Breast epithelium (tissue), 4 donors: ENCODE data around the gene BRD4. TPM values are rescaled to one million over a fixed set of nuclear protein-coding genes. Genes with fewer than 3 reads are reported as not detected.

Experiments used
- DNase-seq, 2 donors: peaks; one replicate each; pipeline ENCODE4 v3.0.0-alpha.2; 2019; ENCODE audit warnings: low spot score in 2 of 2
- H3K27ac ChIP-seq, 2 donors: fragments of 200-600 bp; sonication (generic) in 1 of 2; one replicate each; pipeline ENCODE4 v1.5.1; 2016 to 2019; ENCODE audit warnings: mild to moderate bottlenecking in 1 of 2
- H3K27me3 ChIP-seq, 2 donors: fragments of 200-600 bp; sonication (generic) in 1 of 2; one replicate each; pipeline versions ENCODE4 v1.5.1 to v1.6.0; 2017 to 2019; ENCODE audit warnings: control low read depth in 1 of 2, mild to moderate bottlenecking in 1 of 2
- H3K36me3 ChIP-seq: fragments of 200-600 bp; one replicate; pipeline ENCODE4 v1.5.1; 2019
- H3K4me1 ChIP-seq, 2 donors: fragments of 200-600 bp; sonication (generic); one replicate each; pipeline ENCODE4 v1.5.1; 2016 to 2019; ENCODE audit warnings: control low read depth in 1 of 2
- H3K4me3 ChIP-seq, 3 donors: fragments of 200-600 bp; sonication (generic); 1 replicate in 2 of 3; 2 replicates in 1 of 3; pipeline ENCODE4 v1.5.1; 2016 to 2019; ENCODE audit warnings: mild to moderate bottlenecking in 3 of 3, moderate library complexity in 2 of 3
- H3K9me3 ChIP-seq, 2 donors: fragments of 200-600 bp; sonication (generic) in 1 of 2; one replicate each; pipeline ENCODE4 v1.5.1; 2016 to 2019; ENCODE audit warnings: control low read depth in 1 of 2
- POLR2A ChIP-seq: fragments of 450-650 bp; IDR thresholded peaks from one replicate; pipeline ENCODE4 v1.6.1; 2016; ENCODE audit warnings: antibody characterized with exemption, mild to moderate bottlenecking, moderate library complexity
- POLR2AphosphoS5 ChIP-seq, 3 donors: sonication (generic); formaldehyde crosslinking; IDR thresholded peaks; one replicate each; pipeline ENCODE4 v1.6.1; 2017; ENCODE audit warnings: antibody characterized with exemption in 3 of 3
- intact Hi-C: fragments of 100-400 bp; cut with DNase I; formaldehyde crosslinking; loops from one replicate; pipeline ENCODE4 v1.15.1; 2023; ENCODE audit warnings: low total_unique reads
- total RNA-seq, 3 donors: library from RNA; depleted of rRNA; stranded (reverse); fragments of >200 nt; gene quantifications; one replicate each; pipeline ENCODE4 v1.1.0, GENCODE V29; 2016
- TF ChIP-seq, protein P1 (sequence below), 3 donors: fragments of 450-650 bp; IDR thresholded peaks; one replicate each; pipeline ENCODE4 v1.5.1; 2016 to 2017; ENCODE audit warnings: antibody characterized with exemption in 3 of 3, mild to moderate bottlenecking in 3 of 3, moderate library complexity in 3 of 3

BRD4 gene
- total RNA-seq, 3 donors from 2014 or later: 25.6 to 37.5 (median 33.8) TPM

DNA sequence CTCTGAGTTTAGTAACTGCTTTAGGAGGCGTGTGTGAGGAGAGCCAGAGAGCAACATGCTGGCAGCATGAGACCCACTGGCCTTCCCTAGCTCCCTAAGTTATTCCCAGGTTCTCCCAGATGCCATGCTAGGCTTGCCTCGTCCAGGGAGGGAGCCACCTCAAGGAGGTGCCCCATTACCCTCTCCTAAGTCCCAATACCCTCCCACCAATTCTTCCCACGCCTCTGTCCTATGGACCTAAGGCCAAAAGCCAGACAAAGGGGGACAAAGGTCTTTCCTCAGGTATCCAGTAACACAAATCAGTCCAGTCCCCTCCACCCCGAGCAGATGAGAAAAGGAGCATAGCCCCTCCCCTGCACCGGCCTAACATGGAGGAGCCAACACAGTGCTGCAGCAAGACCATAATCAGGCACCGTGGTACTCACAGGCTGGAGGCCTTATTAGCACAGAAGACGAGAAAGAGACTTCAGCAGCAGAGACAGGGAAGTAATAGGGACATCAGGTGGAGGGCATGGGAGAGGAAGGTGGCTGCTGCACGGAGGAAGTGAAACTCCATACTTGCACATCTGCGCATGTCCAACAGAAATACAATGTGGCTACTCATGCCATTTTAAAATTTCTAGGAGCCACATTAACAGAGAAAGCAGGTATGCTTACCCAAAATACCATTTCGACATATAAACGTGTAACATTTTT is 46.3 kb downstream of the BRD4 start:
- Histone ChIP-seq H3K4me3 (no peak overlapping the region), H3K9me3 (no peaks in the 10 kb centered on the region), H3K27ac (no peak overlapping the region), H3K27me3 (no peaks in the 10 kb centered on the region), H3K36me3 (no peaks in the 10 kb centered on the region), H3K4me1 (peaks cover 18 to 38% of the 10 kb centered on the region in 2 donors)
- intact Hi-C loops: no loop called here
- no peak for DNase-seq
- TF ChIP-seq POLR2A: no peak
- TF ChIP-seq POLR2AphosphoS5 (IDR thresholded peaks at IDR 0.05): no peak
- TF ChIP-seq, protein P1, sequence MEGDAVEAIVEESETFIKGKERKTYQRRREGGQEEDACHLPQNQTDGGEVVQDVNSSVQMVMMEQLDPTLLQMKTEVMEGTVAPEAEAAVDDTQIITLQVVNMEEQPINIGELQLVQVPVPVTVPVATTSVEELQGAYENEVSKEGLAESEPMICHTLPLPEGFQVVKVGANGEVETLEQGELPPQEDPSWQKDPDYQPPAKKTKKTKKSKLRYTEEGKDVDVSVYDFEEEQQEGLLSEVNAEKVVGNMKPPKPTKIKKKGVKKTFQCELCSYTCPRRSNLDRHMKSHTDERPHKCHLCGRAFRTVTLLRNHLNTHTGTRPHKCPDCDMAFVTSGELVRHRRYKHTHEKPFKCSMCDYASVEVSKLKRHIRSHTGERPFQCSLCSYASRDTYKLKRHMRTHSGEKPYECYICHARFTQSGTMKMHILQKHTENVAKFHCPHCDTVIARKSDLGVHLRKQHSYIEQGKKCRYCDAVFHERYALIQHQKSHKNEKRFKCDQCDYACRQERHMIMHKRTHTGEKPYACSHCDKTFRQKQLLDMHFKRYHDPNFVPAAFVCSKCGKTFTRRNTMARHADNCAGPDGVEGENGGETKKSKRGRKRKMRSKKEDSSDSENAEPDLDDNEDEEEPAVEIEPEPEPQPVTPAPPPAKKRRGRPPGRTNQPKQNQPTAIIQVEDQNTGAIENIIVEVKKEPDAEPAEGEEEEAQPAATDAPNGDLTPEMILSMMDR (IDR thresholded peaks at IDR 0.05): no peak

DNA sequence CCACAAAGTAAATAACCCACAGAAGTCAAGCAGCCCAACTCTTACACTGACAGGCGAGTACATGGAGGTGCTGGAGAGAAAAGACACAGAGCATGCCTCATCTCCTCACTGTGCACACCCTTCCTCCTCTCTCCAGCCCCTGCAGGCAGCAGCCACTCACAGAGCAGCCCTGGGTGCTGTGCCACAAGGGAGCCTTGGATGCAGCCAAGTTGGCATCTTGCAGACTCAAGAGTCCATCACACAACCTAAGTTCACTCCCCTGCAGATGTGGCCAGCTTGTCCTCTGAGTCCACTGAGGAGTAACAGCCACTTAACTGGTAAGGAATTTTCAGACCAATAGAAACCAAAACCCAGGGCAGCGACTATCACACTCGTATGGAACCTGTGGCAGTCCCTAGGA is 47.4 kb downstream of the BRD4 start:
- Histone ChIP-seq H3K27ac (peak overlapping the region in 1 of 2 donors; percentile 4), H3K36me3 (no peaks in the 10 kb centered on the region), H3K9me3 (no peaks in the 10 kb centered on the region), H3K4me3 (no peak overlapping the region), H3K4me1 (peaks cover 27 to 49% of the 10 kb centered on the region in 2 donors), H3K27me3 (no peaks in the 10 kb centered on the region)
- DNase-seq: no peak
- intact Hi-C loops: no loop called here
- TF ChIP-seq POLR2A: no peak
- TF ChIP-seq, protein P1 (IDR thresholded peaks at IDR 0.05): no peak
- no peak for TF ChIP-seq POLR2AphosphoS5 (IDR thresholded peaks at IDR 0.05)

DNA sequence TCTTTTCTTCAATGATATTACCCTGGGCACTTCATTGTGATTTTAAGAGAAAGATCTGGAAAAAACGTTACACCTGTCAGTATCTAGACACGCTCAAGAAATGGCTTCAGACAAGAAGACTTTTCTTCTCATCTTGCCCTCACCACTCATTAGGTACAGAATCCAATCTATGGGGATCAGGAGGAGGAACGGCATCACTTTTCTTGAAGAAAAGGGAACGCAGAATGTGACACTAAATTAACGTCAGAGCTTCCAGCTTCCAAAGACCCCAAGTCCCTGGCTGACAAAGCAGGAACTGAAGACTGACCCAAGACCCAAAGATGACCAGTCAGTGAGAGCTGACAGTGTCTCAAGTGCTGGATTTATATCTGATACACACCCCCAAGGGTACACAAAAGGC is 48.2 kb downstream of the BRD4 start:
- no peaks in the 10 kb centered on the region for H3K27me3 ChIP-seq
- H3K27ac ChIP-seq: peak overlapping the region in 1 of 2 donors; percentile 41
- H3K4me3 ChIP-seq: no peak overlapping the region

DNA sequence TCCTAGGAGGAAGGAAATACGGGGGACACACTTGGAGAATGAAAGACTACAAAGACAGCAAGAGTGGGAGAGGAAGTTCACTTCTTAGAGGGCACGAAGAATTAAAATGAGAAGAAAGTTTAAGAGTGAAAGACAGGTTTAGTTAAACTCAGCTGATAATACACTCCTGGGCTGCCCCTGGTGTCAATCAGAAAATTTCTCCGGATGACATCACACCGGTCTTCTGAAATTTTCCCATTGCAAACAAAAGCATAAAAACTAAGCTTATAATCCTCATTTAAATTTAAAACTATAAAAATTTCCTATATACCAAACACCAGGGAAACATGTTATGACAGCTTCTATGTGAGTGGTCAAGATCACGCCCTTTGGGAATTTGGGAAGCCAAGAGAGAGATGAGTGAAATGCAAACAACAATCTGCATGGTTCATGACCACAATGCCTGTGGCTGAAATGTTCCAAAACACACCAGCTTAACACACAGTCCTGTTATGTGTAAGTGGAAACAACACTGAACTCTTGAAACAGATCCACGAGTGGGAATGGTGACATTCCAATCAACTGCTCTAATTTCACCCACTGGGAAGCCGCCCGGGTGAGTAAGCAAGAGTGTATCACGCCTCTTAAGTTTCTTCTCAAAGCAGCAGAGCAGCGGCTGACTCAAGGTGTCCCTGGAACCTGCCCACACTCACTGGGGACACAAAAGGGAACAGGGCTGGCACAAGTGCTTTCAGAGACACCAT is 49.0 kb downstream of the BRD4 start:
- Histone ChIP-seq H3K4me1 (peaks cover 29 to 47% of the 10 kb centered on the region in 2 donors), H3K27me3 (no peaks in the 10 kb centered on the region), H3K36me3 (no peaks in the 10 kb centered on the region), H3K4me3 (no peak overlapping the region), H3K9me3 (no peaks in the 10 kb centered on the region), H3K27ac (peak overlapping the region in 1 of 2 donors; percentile 41)
- intact Hi-C loops: no loop called here
- TF ChIP-seq, protein P1 (IDR thresholded peaks at IDR 0.05): no peak
- no peak for TF ChIP-seq POLR2AphosphoS5 (IDR thresholded peaks at IDR 0.05)
- no peak for TF ChIP-seq POLR2A
- DNase-seq: no peak

More for the DNA sequence above, 48.2 kb downstream of the BRD4 start:
- DNase-seq: no peak
- no peak for TF ChIP-seq POLR2AphosphoS5 (IDR thresholded peaks at IDR 0.05)
- TF ChIP-seq, protein P1 (IDR thresholded peaks at IDR 0.05): no peak
- TF ChIP-seq POLR2A: no peak
- intact Hi-C loops: no loop called here
- Histone ChIP-seq H3K4me1 (peaks cover 33 to 47% of the 10 kb centered on the region in 2 donors), H3K36me3 (no peaks in the 10 kb centered on the region), H3K9me3 (no peaks in the 10 kb centered on the region)

DNA sequence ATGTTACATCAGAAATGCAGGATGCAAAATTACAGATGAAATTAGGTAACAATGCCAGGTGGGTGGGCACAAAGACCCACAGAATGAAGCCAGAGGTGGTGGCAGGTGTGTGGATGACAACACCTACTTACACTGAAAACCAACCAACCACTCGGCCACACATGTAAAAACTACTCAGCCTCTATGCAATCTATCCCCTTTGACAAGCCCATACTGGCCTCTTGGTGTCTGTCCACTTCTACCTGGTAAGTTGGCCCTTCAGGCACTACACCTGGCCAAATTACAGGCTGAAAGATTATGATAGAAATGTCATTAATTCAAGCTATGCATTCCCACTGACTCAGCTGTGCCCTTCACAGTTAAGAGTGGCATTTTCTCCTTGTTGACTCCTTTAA is 50.0 kb downstream of the BRD4 start:
- no peak for TF ChIP-seq POLR2A
- TF ChIP-seq POLR2AphosphoS5 (IDR thresholded peaks at IDR 0.05): no peak
- TF ChIP-seq, protein P1 (IDR thresholded peaks at IDR 0.05): no peak
- H3K27ac ChIP-seq: peak overlapping the region in 1 of 2 donors; percentile 71

More for the DNA sequence above, 50.0 kb downstream of the BRD4 start:
- intact Hi-C loops: no loop called here
- H3K9me3 ChIP-seq: no peaks in the 10 kb centered on the region
- DNase-seq: no peak
- no peaks in the 10 kb centered on the region for H3K36me3 ChIP-seq
- no peak overlapping the region for H3K4me3 ChIP-seq
- peaks cover 26 to 54% of the 10 kb centered on the region in 2 donors for H3K4me1 ChIP-seq
- no peaks in the 10 kb centered on the region for H3K27me3 ChIP-seq
